NCI-H1092 treated with DMSO at 0.1 percent for 48 hours (cell line): ENCODE data around the gene TMED3.
"Not testable (repeated sequence)": the region's sequence is repeated elsewhere in the genome, so short reads cannot be mapped to it uniquely, and the experiment has no call there.

Source experiments
- DNase-seq: peaks from one replicate; lab custom pipeline; 2025; lab: John Stamatoyannopoulos, UW

TMED3 gene

GRCh38 chr15:79316864-79317263 is 6.0 kb downstream of the TMED3 start:
- no peak for DNase-seq

- DNase-seq, result not testable (repeated sequence)
Observed at GRCh38 chr15:79319973-79320372, 9.1 kb downstream of the TMED3 start.

GRCh38 chr15:79321876-79322275 is 11.0 kb downstream of the TMED3 start:
- DNase-seq, result no peak

- no peak for DNase-seq
Observed at GRCh38 chr15:79322306-79322705, 11.4 kb downstream of the TMED3 start.

- no peak for DNase-seq
Observed at GRCh38 chr15:79322945-79323344, 12.0 kb downstream of the TMED3 start.

- DNase-seq, result no peak
Observed at GRCh38 chr15:79329171-79329611, 18.3 kb downstream of the TMED3 start.

- no peak for DNase-seq
Observed at GRCh38 chr15:79332824-79333510, 22.1 kb downstream of the TMED3 start.

GRCh38 chr15:79337591-79337990 is 26.7 kb downstream of the TMED3 start:
- no peak for DNase-seq

GRCh38 chr15:79339588-79340314 is 28.8 kb downstream of the TMED3 start:
- no peak for DNase-seq

GRCh38 chr15:79340315-79340602 is 29.3 kb downstream of the TMED3 start:
- DNase-seq, result no peak

GRCh38 chr15:79341396-79341795 is 30.5 kb downstream of the TMED3 start:
- DNase-seq, result no peak

GRCh38 chr15:79349525-79349924 is 38.6 kb downstream of the TMED3 start:
- no peak for DNase-seq

- DNase-seq, result no peak
Observed at GRCh38 chr15:79352206-79352605, 41.3 kb downstream of the TMED3 start.

- no peak for DNase-seq
Observed at GRCh38 chr15:79357566-79357965, 46.7 kb downstream of the TMED3 start.

- DNase-seq, result no peak
Observed at GRCh38 chr15:79358069-79358468, 47.2 kb downstream of the TMED3 start.

- DNase-seq, result no peak
Observed at GRCh38 chr15:79364571-79365240, 53.8 kb downstream of the TMED3 start.

GRCh38 chr15:79365765-79366164 is 54.9 kb downstream of the TMED3 start:
- no peak for DNase-seq

- DNase-seq, result no peak
Observed at GRCh38 chr15:79366691-79367090, 55.8 kb downstream of the TMED3 start.

GRCh38 chr15:79370716-79371115 is 59.8 kb downstream of the TMED3 start:
- DNase-seq, result no peak

GRCh38 chr15:79371591-79371990 is 60.7 kb downstream of the TMED3 start:
- no peak for DNase-seq

- DNase-seq, result no peak
Observed at GRCh38 chr15:79372428-79372827, 61.5 kb downstream of the TMED3 start.
